ENCODE measurements around the gene UNK. TPM values are rescaled to one million over a fixed set of nuclear protein-coding genes. Genes with fewer than 3 reads are reported as not detected.
A peak's percentile ranks its signal among the peaks of the same experiment; 100 is the strongest.

UNK gene
- total and polyA plus RNA-seq, 11 donors, result 11.3 to 27.5 (median 16.3) TPM

GRCh38 chr17:75817571-75817970 lies 33.0 kb downstream of the UNK start:
- Histone ChIP-seq H3K9me3 (no peaks in the 10 kb centered on the region), H3K36me3 (peaks cover 0 to 100% (median 95%) of the 10 kb centered on the region in 9 donors), H3K27me3 (no peaks in the 10 kb centered on the region), H3K4me1 (peaks cover 0 to 5% (median 0%) of the 10 kb centered on the region in 12 donors), H3K27ac (no peak overlapping the region), H3K4me3 (no peak overlapping the region)
- intact Hi-C loops (cut with DNase I), result no loop called here
- DNase-seq, result peak in 1 of 5 donors; percentile 31
- TF ChIP-seq CTCF (IDR thresholded peaks at IDR 0.05), result no peak
- no peak for TF ChIP-seq POLR2A (IDR thresholded peaks at IDR 0.05)
- ATAC-seq, result no peak
- 87 to 99% (median 94%) methylated on average over 6 of the region's 6 CpGs for WGBS, 4 donors

GRCh38 chr17:75818326-75818885 lies 33.8 kb downstream of the UNK start:
- no peak overlapping the region for H3K27ac ChIP-seq
- no peak for TF ChIP-seq CTCF (IDR thresholded peaks at IDR 0.05)
- no peak for TF ChIP-seq POLR2A (IDR thresholded peaks at IDR 0.05)
- DNase-seq, result no peak
- no peaks in the 10 kb centered on the region for H3K27me3 ChIP-seq
- no peaks in the 10 kb centered on the region for H3K9me3 ChIP-seq
- ATAC-seq, result no peak
- peaks cover 0 to 100% (median 95%) of the 10 kb centered on the region in 9 donors for H3K36me3 ChIP-seq
- WGBS, 4 donors, result 94 to 96% (median 94%) methylated on average over 16 of the region's 16 CpGs
- peaks cover 0 to 6% (median 0%) of the 10 kb centered on the region in 12 donors for H3K4me1 ChIP-seq
- H3K4me3 ChIP-seq, result no peak overlapping the region
- intact Hi-C loops (cut with DNase I), result no loop called here

GRCh38 chr17:75819116-75819515 lies 34.5 kb downstream of the UNK start:
- no peaks in the 10 kb centered on the region for H3K27me3 ChIP-seq
- H3K4me3 ChIP-seq, result no peak overlapping the region
- no peak overlapping the region for H3K27ac ChIP-seq
- peaks cover 0 to 6% (median 1%) of the 10 kb centered on the region in 12 donors for H3K4me1 ChIP-seq
- intact Hi-C loops (cut with DNase I), result no loop called here
- WGBS, 4 donors, result 90 to 97% (median 94%) methylated on average over 7 of the region's 7 CpGs
- no peak for TF ChIP-seq CTCF (IDR thresholded peaks at IDR 0.05)
- TF ChIP-seq POLR2A (IDR thresholded peaks at IDR 0.05), result no peak
- peaks cover 0 to 100% (median 95%) of the 10 kb centered on the region in 9 donors for H3K36me3 ChIP-seq
- no peaks in the 10 kb centered on the region for H3K9me3 ChIP-seq
- DNase-seq (no peak), ATAC-seq (no peak)

- no peaks in the 10 kb centered on the region for H3K27me3 ChIP-seq
- 81 to 85% (median 84%) methylated on average over 15 to 16 of the region's 16 CpGs for WGBS, 4 donors
- peak in 2 of 5 donors; percentile 25 to 42 for DNase-seq
- peaks cover 0 to 10% (median 2%) of the 10 kb centered on the region in 12 donors for H3K4me1 ChIP-seq
- no peak overlapping the region for H3K4me3 ChIP-seq
- no peaks in the 10 kb centered on the region for H3K9me3 ChIP-seq
- H3K36me3 ChIP-seq, result peaks cover 0 to 100% (median 95%) of the 10 kb centered on the region in 9 donors
- intact Hi-C loops (cut with DNase I), result loop anchor here in 1 of 10 donors (10.0 kb wide), 1 partner anchor 55 kb away; the partner anchor contains the start of gene GALK1
- no peak overlapping the region for H3K27ac ChIP-seq
- TF ChIP-seq POLR2A (IDR thresholded peaks at IDR 0.05), result no peak
- TF ChIP-seq CTCF (IDR thresholded peaks at IDR 0.05), result no peak
- peak in 1 of 4 donors; percentile 11 for ATAC-seq
Measured at GRCh38 chr17:75819678-75820077, 35.1 kb downstream of the UNK start.

All from heart left ventricle (tissue), 16 donors.